ENCODE data around the gene GRK5.
"Not testable (repeated sequence)": the region's sequence is repeated elsewhere in the genome, so short reads cannot be mapped to it uniquely, and the experiment has no call there.

The GRK5 gene

GRCh38 chr10:119250641-119251314 is 43.4 kb downstream of the GRK5 start:
- DNase-seq (ENCODE audit: low spot score), result no peak

- no peak for DNase-seq (ENCODE audit: low spot score)
Observed at GRCh38 chr10:119251315-119251708, 43.9 kb downstream of the GRK5 start.

DNA sequence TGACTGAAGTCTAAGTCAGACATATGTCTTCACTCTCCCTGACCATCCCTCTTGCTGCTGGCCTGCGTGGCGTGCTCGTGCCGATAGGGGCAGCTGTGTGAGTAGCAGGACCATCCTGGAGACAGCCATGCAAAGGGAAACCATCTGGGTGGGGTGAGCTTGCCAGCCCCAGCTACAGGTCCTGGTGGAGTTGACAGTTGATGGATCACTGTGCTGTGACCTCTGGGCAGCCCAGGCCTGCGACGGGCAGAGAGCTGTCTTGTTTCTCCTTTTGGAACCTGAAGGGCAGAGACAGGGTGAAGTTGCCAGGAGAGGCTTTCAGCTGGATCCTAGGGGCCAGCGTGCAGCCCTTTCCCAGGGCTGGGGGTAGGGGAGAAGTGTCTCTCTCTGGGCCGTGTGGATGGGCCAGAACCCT is 44.7 kb downstream of the GRK5 start:
- DNase-seq (ENCODE audit: low spot score), result no peak

DNA sequence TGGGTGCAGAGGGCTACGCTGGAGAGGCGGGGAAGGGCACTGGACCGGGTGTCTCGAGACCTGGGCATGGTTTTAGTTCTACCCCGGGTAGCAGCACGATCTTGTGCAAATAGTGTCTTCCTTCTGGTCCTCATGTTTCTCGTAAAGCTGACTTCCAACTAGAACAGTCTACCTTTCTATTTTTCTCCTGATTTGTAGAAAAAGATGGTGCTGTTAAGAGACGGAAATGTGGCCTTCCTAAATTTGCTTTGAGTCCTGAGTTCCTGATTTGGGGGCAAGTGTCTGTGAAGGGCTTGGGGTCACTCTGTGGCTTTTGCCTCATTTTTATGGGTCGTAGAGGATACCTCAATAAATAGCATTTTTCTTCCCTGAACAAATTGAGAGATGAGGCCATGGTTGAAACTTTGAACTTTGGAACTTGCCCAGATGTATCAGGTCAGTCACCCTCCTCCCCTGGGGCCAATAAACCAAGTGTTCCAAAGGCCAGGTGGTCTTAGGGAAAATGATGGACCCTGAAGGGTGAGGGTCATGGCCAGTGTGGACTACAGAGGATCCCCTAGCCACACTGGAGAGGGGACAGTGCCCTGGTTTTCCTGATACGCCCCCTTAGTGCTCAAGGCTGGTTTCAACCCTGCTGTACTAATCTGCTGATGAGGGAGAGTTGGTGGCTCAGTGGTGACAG is 45.2 kb downstream of the GRK5 start:
- DNase-seq (ENCODE audit: low spot score), result no peak

DNA sequence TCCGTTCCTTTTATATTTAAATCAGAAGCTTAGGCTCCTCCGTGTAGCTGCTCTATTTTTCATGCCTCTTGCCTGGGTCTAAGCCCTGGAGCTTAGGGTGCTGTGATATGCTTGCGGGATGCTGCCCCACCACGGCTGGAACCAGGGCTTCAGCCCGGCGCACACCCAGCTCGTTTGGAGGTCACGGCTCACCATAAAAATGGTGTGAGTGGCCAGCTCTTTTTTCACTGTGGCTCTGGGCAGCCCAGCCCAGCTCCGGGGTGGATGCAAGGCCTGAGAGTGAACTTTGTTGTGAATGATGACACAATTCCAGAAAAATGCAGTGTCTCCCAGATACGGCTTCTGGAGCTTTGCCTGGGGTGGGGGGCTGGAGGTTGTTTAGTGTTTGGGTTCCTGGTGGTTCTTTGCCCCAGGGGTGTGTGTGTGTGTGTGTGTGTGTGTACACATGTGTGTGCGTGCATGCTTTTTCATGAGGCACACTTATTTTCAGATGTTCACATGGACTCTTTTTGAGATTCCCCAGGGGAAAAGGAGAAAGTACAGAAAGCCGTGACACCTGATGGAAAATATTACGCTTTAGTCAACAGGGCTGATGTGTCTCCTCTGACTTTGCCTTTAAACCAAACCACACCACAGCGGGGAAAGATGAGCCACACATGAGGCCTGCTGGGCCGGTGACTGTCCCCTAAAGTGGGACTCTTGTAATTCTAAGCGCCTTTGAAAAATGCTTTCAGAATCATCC is 46.2 kb downstream of the GRK5 start:
- DNase-seq (ENCODE audit: low spot score), result no peak

DNA sequence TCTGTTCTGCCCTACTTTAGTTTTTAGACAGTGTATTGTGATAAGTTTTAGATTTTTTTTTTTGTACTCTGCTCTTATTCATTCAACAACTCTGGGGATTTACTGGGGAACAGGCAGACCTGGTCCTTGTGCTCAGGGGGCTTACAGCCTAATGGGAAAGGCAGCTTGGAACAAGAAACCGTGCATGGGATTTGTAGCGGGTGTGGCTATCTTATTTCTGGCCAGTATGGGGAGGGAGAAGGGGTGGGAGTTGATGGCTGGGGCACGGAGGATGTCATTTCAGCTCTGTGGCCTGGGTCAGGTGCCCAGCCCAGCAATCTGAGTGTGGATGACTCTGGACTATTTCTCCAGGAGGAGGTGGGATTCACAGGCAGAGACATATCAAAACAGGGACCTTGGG is 47.0 kb downstream of the GRK5 start:
- no peak for DNase-seq (ENCODE audit: low spot score)

- no peak for DNase-seq (ENCODE audit: low spot score)
Observed at GRCh38 chr10:119256030-119256429, 48.7 kb downstream of the GRK5 start.

DNA sequence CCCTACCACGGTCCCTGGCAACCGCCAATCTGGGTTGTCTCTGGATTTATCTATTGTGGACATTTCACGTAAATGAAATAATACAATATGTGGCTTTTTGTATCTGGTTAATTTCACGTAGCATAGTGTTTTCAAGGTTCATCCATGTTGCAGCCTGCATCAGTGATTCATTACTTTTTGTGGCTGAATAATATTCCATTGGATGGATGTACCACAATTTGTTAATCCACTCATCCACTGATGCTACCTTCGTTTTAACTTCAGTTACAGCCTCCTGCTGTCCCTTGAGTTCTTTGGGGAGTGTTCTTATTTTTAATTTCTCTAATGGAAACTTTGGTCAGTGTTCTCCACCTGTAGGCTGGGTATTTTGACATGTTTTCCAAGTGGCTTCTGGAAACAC is 49.5 kb downstream of the GRK5 start:
- no peak for DNase-seq (ENCODE audit: low spot score)

DNA sequence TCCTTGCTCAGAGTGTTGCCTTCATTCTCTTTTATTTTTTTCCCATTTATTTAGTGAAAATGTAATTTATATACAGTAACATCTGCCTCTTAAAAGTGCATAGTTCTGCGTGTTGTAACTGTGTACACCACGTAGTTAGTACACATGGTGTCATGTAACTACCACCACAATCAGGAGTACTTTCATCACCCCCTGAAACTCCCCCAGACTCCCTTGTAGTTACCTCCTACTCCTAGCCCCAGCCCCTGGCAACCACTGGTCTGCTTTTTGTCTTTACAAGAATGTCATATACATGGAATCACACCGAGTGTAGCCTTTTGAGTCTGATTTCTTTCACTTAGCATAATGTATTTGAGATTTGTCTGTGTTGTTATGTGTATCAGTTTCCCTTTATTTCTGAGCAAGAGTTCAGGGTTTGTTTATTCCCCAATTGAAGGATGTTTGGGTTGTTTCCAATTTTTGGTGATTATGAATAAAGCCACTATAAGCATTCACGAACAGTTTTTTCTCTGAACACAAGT is 50.6 kb downstream of the GRK5 start:
- DNase-seq (ENCODE audit: low spot score), result no peak

- DNase-seq (ENCODE audit: low spot score), result no peak
Observed at GRCh38 chr10:119259345-119259744, 52.0 kb downstream of the GRK5 start.

DNA sequence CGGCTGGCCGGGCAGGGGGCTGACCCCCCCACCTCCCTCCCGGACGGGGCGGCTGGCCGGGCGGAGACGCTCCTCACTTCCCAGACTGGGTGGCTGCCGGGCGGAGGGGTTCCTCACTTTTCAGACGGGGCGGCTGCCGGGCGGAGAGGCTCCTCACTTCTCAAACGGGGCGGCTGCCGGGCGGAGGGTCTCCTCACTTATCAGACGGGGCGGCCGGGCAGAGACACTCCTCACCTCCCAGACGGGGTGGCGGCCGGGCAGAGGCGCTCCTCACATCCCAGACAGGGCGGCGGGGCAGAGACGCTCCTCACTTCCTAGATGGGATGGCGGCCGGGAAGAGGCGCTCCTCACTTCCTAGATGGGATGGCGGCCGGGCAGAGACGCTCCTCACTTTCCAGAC is 53.6 kb downstream of the GRK5 start:
- DNase-seq (ENCODE audit: low spot score), result not testable (repeated sequence)

DNA sequence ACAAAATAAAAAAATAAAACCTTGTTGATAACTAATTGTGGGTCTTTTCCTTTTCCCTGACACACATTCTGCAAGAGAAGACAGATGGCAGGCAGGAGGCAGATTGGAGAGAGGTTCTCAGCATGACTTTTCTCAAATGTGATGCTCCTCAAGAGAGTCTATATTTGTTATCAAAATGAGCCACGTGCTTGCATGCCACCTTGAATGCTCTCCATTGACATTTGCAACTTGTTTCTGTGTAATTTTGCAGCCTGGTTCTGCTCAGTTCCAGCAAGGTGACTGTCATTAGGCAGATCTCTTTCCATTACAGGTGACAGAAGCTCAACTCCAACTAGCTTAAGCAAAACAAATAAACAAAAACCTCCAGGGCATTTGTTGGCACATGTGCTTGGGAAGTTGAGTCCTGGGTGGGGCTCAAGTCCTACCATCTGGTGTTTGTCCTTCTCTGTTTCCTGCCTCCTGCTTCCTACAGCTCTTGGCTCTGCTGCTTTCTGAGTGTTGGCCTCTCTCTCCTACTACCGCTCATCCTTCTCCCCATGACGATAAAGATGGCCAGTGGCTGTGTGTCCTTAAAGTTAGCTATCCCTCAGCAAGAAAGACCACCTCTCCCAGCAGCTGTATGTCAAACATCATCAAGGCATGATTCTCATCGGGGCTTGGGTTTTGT is 56.7 kb downstream of the GRK5 start:
- no peak for DNase-seq (ENCODE audit: low spot score)

DNA sequence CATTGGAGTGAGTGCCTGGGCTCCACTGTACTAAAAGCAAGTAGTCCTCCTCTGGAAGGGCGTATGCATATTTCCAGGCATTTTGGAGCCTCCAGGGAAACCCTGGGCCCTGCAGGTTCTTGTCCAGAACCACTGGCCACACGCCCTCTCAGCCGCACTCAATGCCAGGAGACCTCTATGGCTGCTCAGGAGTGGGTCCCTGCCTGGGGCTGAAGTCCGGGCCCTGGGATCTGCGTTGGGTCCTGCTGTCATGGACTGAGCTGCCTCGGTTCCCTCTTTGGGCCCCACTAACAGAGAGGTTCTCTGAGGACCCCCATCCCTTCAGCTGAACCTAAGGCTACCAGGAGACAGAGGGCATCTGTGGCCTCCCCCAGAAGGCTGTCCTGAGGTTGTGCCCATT is 58.3 kb downstream of the GRK5 start:
- DNase-seq (ENCODE audit: low spot score), result no peak

GRCh38 chr10:119267384-119267783 is 60.0 kb downstream of the GRK5 start:
- DNase-seq (ENCODE audit: low spot score), result no peak

DNA sequence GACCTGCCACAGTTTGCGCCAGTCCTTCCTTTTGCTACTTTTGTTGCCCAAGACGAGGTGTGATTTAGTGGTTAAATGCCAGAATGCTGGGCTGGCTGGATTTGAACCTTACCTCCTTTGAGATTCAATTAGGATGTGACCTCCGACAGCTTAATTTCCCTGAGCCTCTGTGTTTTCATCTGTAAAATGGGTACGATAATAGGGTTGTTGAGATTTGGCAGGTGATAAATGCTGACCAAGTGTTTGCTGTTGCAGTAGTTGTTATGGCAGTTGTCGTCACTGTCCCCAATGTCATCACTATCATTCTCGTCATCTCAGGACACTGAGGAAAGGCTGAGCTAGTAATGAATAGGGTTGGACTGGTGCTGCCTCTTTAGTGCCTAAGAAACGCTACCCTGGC is 61.1 kb downstream of the GRK5 start:
- DNase-seq (ENCODE audit: low spot score), result no peak

- DNase-seq (ENCODE audit: low spot score), result peak; percentile 59
Observed at GRCh38 chr10:119268871-119269506, 61.6 kb downstream of the GRK5 start.

DNA sequence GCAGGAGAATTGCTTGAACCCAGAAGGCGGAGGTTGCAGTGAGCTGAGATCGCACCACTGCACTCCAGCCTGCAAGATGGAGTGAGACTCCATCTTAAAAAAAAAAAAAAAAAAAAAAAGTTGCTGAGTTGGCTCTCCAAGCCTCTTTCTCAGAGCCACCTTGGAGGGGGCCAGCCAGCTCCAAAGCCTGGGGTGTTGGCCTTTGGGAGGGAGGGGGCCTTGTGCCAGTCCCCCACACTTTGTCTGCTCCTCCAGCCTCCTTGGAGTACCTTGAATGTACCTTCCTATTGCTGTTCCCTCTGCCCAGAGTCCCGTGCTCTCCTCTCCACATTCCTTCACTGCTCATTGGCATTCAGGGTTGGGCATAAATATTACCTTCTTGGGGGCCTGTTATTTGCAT is 62.4 kb downstream of the GRK5 start:
- no peak for DNase-seq (ENCODE audit: low spot score)

GRCh38 chr10:119270762-119271366 is 63.5 kb downstream of the GRK5 start:
- DNase-seq (ENCODE audit: low spot score), result peak; percentile 31

DNA sequence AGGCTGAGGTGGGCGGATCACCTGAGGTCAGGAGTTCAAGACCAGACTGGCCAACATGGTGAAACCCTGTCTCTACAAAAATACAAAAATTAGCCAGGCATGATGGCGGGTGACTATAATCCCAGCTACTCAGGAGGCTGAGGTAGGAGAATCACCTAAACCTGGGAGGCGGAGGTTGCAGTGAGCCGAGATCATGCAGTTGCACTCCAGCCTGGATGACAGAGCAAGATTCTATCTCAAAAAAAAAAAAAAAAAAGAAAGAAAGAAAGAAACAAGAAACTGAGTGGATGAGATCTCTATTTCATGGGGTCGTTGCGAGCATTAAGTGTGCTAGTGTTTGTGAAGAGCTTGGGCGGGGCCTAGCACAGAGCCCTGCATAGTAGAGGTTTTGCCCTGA is 65.0 kb downstream of the GRK5 start:
- not testable (repeated sequence) for DNase-seq (ENCODE audit: low spot score)

- DNase-seq (ENCODE audit: low spot score), result no peak
Observed at GRCh38 chr10:119272736-119273135, 65.4 kb downstream of the GRK5 start.

DNA sequence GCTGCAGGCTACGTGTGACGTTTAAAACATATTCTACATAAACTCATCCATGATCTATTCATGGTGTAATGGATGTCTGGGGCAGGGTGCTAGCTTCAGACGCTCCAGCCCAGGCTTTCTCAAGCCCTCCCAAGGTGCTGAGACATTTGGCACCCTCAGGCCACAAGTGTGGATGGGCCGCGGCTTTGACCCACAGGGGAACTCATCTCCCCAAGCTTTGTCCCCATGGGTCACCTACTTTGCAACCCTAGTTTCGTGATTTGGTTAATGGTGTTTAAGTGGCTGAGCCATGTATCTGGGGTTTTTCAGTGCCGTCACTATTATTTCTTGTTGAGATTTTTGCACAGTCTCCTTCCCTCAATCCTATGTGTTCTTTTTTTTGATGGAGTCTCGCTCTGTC is 66.0 kb downstream of the GRK5 start:
- DNase-seq (ENCODE audit: low spot score), result no peak
